Thoracic aorta (tissue), 2 donors: ENCODE data around the gene TRAPPC2L. TPM values are rescaled to one million over a fixed set of nuclear protein-coding genes. Genes with fewer than 3 reads are reported as not detected.

Experiments used
- ATAC-seq: fragments of 150-250 bp; one replicate; pipeline ENCODE4 v1.8.0; 2017; ENCODE audit warnings: low read depth; ENCODE audit not compliant: insufficient number of reproducible peaks, low FRiP score
- DNase-seq: peaks from one replicate; pipeline ENCODE4 v3.0.0-alpha.2; 2020; ENCODE audit warnings: low spot score
- H3K27ac ChIP-seq, 2 donors: fragments of 200-600 bp; sonication (generic); 1 replicate in 1 of 2; 2 replicates in 1 of 2; pipeline ENCODE4 v1.5.1; 2016; ENCODE audit warnings: mild to moderate bottlenecking in 2 of 2, moderate library complexity in 2 of 2
- H3K27me3 ChIP-seq: fragments of 200-600 bp; sonication (generic); replicated peaks from 2 replicates; pipeline ENCODE4 v1.6.0; 2016; ENCODE audit warnings: mild to moderate bottlenecking; ENCODE audit not compliant: insufficient read depth
- H3K36me3 ChIP-seq: fragments of 200-600 bp; sonication (generic); one replicate; pipeline ENCODE4 v1.5.1; 2016
- H3K4me1 ChIP-seq, 2 donors: fragments of 200-600 bp; sonication (generic); 1 replicate in 1 of 2; 2 replicates in 1 of 2; pipeline versions ENCODE4 v1.5.1 to v1.6.0; 2016; ENCODE audit warnings: low read depth in 2 of 2, mild to moderate bottlenecking in 1 of 2; ENCODE audit not compliant: control insufficient read depth in 1 of 2
- H3K4me3 ChIP-seq: fragments of 200-600 bp; sonication (generic); 2 replicates; pipeline ENCODE4 v1.5.1; 2016; ENCODE audit warnings: mild to moderate bottlenecking
- H3K9me3 ChIP-seq: fragments of 200-600 bp; sonication (generic); 2 replicates; pipeline ENCODE4 v1.5.1; 2016
- CTCF ChIP-seq: fragments of 200-600 bp; sonication (generic); IDR thresholded peaks from one replicate; pipeline ENCODE4 v1.5.1; 2019; ENCODE audit warnings: antibody characterized with exemption
- total RNA-seq, 2 donors: library from RNA; depleted of rRNA; stranded (reverse); fragments of >200 nt; gene quantifications; one replicate each; pipeline versions ENCODE4 v1.1.0 to v1.2.3, GENCODE V29; 2016

TRAPPC2L gene
- total RNA-seq, 2 donors from 2014 or later: 12.4 to 31.4 TPM

GRCh38 chr16:88831838-88832237 is 25.1 kb upstream of the TRAPPC2L start:
- Histone ChIP-seq H3K27ac (no peak overlapping the region), H3K4me3 (no peak overlapping the region), H3K9me3 (no peaks in the 10 kb centered on the region), H3K27me3 (no peaks in the 10 kb centered on the region), H3K4me1 (no peaks in the 10 kb centered on the region), H3K36me3 (peaks cover 6% of the 10 kb centered on the region)
- DNase-seq (no peak), ATAC-seq (no peak)
- TF ChIP-seq CTCF: no peak

- peaks cover 6% of the 10 kb centered on the region for H3K36me3 ChIP-seq
- H3K27me3 ChIP-seq: no peaks in the 10 kb centered on the region
- no peak for DNase-seq
- no peak for ATAC-seq
- H3K9me3 ChIP-seq: no peaks in the 10 kb centered on the region
- H3K27ac ChIP-seq: no peak overlapping the region
- no peak overlapping the region for H3K4me3 ChIP-seq
- no peak for TF ChIP-seq CTCF
- no peaks in the 10 kb centered on the region for H3K4me1 ChIP-seq
Observed at GRCh38 chr16:88833086-88833485, 23.8 kb upstream of the TRAPPC2L start.

GRCh38 chr16:88834670-88835069 is 22.3 kb upstream of the TRAPPC2L start:
- no peak for DNase-seq
- peaks cover 11% of the 10 kb centered on the region for H3K36me3 ChIP-seq
- H3K4me1 ChIP-seq: no peaks in the 10 kb centered on the region

GRCh38 chr16:88835383-88835782 is 21.5 kb upstream of the TRAPPC2L start:
- DNase-seq (no peak), ATAC-seq (no peak)
- Histone ChIP-seq H3K36me3 (peaks cover 18% of the 10 kb centered on the region), H3K9me3 (no peaks in the 10 kb centered on the region), H3K27ac (no peak overlapping the region), H3K4me3 (no peak overlapping the region), H3K4me1 (no peaks in the 10 kb centered on the region), H3K27me3 (no peaks in the 10 kb centered on the region)
- TF ChIP-seq CTCF: no peak

More at GRCh38 chr16:88834670-88835069, 22.3 kb upstream of the TRAPPC2L start:
- no peaks in the 10 kb centered on the region for H3K27me3 ChIP-seq
- no peak for TF ChIP-seq CTCF
- no peak overlapping the region for H3K27ac ChIP-seq
- no peak for ATAC-seq
- no peak overlapping the region for H3K4me3 ChIP-seq
- no peaks in the 10 kb centered on the region for H3K9me3 ChIP-seq

- Histone ChIP-seq H3K27me3 (no peaks in the 10 kb centered on the region), H3K4me3 (no peak overlapping the region), H3K27ac (no peak overlapping the region), H3K9me3 (no peaks in the 10 kb centered on the region), H3K36me3 (peaks cover 21% of the 10 kb centered on the region), H3K4me1 (no peaks in the 10 kb centered on the region)
- DNase-seq (no peak), ATAC-seq (no peak)
- TF ChIP-seq CTCF: no peak
Observed at GRCh38 chr16:88835818-88836217, 21.1 kb upstream of the TRAPPC2L start.
